ENCODE results near the gene FBXO40. TPM values are rescaled to one million over a fixed set of nuclear protein-coding genes. Genes with fewer than 3 reads are reported as not detected.

FBXO40 gene
- total RNA-seq, 1 experiment from 2014 or later, result not detected

DNA sequence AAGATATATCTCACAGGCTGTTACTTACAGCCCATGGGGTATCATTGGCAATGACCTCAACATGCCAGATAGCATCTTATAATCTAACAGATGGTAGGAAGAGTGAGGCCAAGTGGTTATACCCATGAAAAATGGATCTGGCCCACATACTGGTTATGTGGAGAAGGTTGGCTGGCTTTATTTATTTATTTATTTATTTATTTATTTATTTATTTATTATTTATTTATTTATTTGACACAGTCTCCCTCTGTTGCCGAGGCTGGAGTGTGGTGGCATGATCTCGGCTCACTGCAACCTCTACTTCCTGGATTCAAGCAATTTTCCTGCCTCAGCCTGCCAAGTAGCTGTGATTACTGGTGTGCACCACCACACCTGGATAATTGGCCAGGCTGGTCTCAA lies 11.6 kb downstream of the FBXO40 start:
- DNase-seq (ENCODE audit: low spot score), result no peak
- in situ Hi-C loops (cut with HindIII; ENCODE audit: low sequenced_read_pairs), result no loop called here

DNA sequence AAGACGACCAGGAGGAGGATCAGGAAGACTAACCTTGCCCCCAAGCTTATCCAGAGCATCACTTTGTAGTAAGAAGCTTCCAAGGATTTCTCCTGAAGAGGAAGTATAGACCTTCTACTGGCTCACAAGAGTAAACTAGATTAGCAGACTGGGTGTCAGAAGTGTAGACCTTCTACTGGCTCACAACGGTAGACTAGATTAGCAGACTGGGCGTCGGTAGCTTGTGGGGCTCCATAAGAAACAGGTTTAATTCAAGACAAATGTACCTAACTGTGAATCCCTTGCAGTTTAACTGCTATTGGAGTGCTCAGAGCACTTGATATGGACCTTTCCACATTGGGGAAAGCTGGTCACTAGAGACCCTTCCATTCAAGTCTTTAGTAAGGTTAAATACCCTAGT lies 12.9 kb downstream of the FBXO40 start:
- in situ Hi-C loops (cut with HindIII; ENCODE audit: low sequenced_read_pairs), result no loop called here
- no peak for DNase-seq (ENCODE audit: low spot score)

DNA sequence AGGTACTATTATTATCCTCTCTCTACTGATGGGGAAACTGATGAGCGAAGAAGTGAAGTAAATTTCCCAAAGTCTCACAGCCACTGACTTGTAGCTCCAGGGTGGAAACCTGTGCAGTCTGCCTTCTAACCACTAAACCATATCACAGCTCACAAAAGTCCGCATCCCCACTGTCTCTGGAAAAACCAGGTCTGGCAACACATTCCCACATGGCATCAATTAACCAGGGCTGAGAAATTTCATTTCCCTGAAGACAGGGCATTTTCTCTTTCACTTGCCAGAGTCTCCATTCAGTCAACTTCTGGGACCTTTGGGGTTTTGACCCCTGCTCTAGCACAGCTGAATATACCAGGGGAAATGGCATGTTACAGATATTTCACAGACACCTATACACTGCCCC lies 26.5 kb downstream of the FBXO40 start:
- in situ Hi-C loops (cut with HindIII; ENCODE audit: low sequenced_read_pairs), result no loop called here
- DNase-seq (ENCODE audit: low spot score), result no peak

DNA sequence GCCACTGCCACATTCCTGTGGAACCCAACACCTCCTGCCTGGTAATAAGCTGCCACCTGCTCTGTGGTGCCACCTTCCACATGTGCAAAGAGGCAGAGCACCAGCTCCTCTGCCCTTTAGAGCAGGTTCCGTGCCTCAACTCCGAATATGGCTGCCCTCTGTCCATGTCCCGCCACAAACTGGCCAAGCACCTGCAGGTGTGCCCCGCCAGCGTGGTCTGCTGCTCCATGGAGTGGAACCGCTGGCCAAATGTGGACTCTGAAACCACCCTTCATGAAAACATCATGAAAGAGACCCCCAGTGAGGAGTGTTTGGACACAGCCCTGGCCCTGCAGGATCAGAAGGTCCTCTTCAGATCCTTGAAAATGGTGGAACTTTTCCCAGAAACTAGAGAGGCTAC lies 28.3 kb downstream of the FBXO40 start:
- no peak for DNase-seq (ENCODE audit: low spot score)
- in situ Hi-C loops (cut with HindIII; ENCODE audit: low sequenced_read_pairs), result no loop called here

- DNase-seq (ENCODE audit: low spot score), result no peak
- in situ Hi-C loops (cut with HindIII; ENCODE audit: low sequenced_read_pairs), result no loop called here
These were observed 31.1 kb downstream of the FBXO40 start for GRCh38 chr3:121624147-121624899.

DNA sequence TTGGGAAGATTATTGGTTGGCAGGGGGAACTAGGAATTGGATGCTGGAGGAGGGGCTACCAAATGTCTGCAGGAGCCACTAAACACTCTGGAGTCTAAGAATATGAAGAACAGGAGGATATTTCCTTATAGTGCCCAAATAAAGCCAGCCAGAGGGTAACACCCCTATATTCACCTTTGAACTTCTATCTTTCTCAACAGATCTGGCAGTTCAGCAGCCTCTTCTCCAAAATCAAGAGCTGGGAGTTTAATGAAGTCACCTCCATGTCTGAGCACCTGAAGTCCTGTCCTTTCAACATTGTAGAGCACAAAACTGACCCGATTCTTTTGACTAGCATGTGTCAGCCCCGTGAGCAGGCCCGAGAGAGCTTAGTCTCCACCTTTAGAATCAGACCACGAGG lies 33.3 kb downstream of the FBXO40 start:
- DNase-seq (ENCODE audit: low spot score), result no peak
- in situ Hi-C loops (cut with HindIII; ENCODE audit: low sequenced_read_pairs), result no loop called here

GRCh38 chr3:121627211-121627610 lies 34.0 kb downstream of the FBXO40 start:
- in situ Hi-C loops (cut with HindIII; ENCODE audit: low sequenced_read_pairs), result no loop called here
- DNase-seq (ENCODE audit: low spot score), result no peak

GRCh38 chr3:121627622-121628021 lies 34.4 kb downstream of the FBXO40 start:
- DNase-seq (ENCODE audit: low spot score), result no peak
- in situ Hi-C loops (cut with HindIII; ENCODE audit: low sequenced_read_pairs), result no loop called here

- in situ Hi-C loops (cut with HindIII; ENCODE audit: low sequenced_read_pairs), result no loop called here
- DNase-seq (ENCODE audit: low spot score), result no peak
These were observed 36.4 kb downstream of the FBXO40 start for GRCh38 chr3:121629601-121630000.

GRCh38 chr3:121630355-121630754 lies 37.2 kb downstream of the FBXO40 start:
- in situ Hi-C loops (cut with HindIII; ENCODE audit: low sequenced_read_pairs), result no loop called here
- no peak for DNase-seq (ENCODE audit: low spot score)

GRCh38 chr3:121637922-121638321 lies 44.7 kb downstream of the FBXO40 start:
- in situ Hi-C loops (cut with HindIII; ENCODE audit: low sequenced_read_pairs), result no loop called here
- DNase-seq (ENCODE audit: low spot score), result no peak

DNA sequence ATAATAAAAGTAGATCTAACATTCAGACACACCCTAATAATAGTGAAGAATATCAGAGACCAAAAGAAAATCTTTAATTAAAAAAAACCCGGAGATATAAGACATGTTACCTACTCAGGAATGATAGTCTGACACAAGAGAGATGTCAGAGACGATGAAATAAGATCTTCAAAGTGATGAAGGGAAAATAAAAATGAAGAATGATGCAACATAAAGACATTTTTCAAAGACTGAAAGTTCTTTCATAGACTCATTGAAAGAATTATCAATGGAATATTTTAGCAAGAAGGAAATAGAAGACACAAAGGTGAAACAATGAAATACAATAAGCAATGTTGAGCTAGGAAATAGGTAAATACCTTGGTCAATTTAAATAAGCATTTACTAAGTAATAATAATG lies 47.9 kb downstream of the FBXO40 start:
- DNase-seq (ENCODE audit: low spot score), result no peak
- in situ Hi-C loops (cut with HindIII; ENCODE audit: low sequenced_read_pairs), result no loop called here

DNA sequence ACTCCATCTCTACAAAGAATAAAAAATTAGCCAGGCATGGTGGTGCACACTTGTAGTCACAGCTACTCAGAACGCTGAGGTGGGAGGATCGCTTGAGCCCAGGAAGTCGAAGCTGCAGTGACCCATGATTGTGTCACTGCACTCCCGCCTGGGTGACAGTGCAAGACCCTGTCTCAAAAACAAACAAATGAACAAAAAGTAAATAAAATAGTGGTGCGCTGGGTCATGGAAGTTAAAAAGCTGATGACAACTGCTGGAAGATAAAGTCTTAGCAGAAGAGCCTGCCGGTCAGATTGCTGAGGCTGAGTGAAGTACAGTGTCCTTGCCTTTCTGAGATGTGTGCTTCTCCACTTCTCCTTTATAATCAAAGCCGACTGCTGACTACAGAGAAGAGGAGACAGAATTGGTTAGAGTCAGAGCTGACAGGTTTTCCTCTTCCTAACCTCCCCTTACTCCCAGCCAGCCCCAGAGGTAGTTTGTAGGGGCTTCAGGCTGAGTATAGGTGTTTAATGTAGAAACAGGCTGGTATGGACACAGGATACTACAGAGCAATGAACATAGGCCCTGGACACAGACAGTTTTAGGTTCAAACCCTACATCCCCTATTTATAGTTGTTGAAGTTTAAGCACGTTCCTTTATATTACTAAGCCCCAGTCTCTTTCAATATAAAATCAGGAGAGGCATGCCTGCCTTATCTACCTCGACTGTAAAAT lies 49.6 kb downstream of the FBXO40 start:
- no peak for DNase-seq (ENCODE audit: low spot score)
- in situ Hi-C loops (cut with HindIII; ENCODE audit: low sequenced_read_pairs), result no loop called here

GRCh38 chr3:121645054-121645453 lies 51.9 kb downstream of the FBXO40 start:
- in situ Hi-C loops (cut with HindIII; ENCODE audit: low sequenced_read_pairs), result no loop called here
- DNase-seq (ENCODE audit: low spot score), result no peak

- in situ Hi-C loops (cut with HindIII; ENCODE audit: low sequenced_read_pairs), result no loop called here
- peak; percentile 23 for DNase-seq (ENCODE audit: low spot score)
These were observed 55.2 kb downstream of the FBXO40 start for GRCh38 chr3:121648219-121648958.

GRCh38 chr3:121649645-121650044 lies 56.5 kb downstream of the FBXO40 start:
- in situ Hi-C loops (cut with HindIII; ENCODE audit: low sequenced_read_pairs), result no loop called here
- no peak for DNase-seq (ENCODE audit: low spot score)

DNA sequence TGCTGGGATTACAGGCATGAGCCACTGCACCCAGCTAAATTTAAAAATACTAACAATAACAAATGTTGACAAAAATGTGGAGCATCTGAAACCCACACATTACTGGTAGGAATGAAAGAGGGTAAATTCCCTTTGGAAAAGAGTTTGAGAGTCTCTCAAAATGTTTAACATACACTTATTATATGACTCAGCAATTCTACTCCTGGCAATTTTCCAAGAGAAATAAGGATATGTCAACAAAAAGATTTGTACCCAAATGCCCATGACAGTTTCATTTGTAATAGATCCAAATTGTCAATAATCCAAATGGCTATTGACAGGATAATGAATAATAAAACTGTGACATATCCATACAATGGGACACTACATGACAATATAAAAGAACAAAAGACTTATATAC lies 58.5 kb downstream of the FBXO40 start:
- in situ Hi-C loops (cut with HindIII; ENCODE audit: low sequenced_read_pairs), result no loop called here
- no peak for DNase-seq (ENCODE audit: low spot score)

DNA sequence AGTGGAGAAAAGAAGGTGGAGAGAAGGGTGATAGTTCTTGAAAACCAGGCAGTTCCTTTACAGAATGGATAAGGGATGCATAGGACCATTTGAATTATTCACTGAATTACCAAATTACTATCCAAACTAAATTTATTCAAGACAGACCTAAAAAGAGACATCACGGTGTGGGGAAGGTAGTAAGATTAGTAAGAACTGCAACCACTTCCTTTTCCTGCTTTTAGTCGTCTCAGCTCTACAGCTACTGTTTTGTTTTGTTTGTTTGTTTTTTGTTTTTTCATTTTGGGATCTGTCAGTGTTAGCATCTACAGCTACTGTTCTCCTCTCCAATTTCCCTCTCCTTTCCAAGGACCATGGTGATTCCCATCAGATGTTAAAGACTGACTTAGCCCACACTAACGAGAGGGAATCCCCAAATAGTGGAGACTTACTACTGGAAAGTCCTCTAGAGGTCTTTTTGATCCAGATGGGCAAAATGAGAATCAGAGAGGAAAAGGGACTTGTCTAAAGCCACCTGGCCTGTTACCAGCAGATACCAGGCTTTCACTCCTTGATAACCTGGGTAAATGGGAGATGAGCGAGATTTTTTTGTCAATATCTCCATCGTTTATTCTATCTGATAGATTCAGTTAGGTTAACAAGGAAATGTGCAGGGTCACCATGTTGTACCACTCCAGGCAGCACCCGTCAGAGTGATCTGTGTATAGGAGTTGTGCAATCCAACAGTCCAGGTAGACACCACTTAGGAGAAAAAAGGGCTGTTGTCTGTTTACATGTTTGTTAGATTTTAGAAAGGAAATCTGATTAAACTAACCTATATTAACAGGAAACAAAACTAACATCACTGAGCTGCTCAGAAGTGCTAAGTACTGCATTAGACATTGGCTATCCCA lies 61.6 kb downstream of the FBXO40 start:
- in situ Hi-C loops (cut with HindIII; ENCODE audit: low sequenced_read_pairs), result no loop called here
- no peak for DNase-seq (ENCODE audit: low spot score)

GRCh38 chr3:121658716-121659435 lies 65.7 kb downstream of the FBXO40 start:
- no peak for DNase-seq (ENCODE audit: low spot score)
- in situ Hi-C loops (cut with HindIII; ENCODE audit: low sequenced_read_pairs), result no loop called here

Measured in G401 (cell line).